Endothelial cell of umbilical vein (primary cell): ENCODE results near the gene TDRD10.

ENCODE experiments used
- POLR2A ChIP-seq: IDR thresholded peaks from 2 replicates; pipeline ENCODE4 v1.6.1; 2012; ENCODE audit warnings: low read depth, mild to moderate bottlenecking, control low read depth, low read length
- TF ChIP-seq, protein P1 (sequence below), 2 donors: IDR thresholded peaks; 1 replicate in 1 of 2; 2 replicates in 1 of 2; pipeline ENCODE4 v1.5.1; 2011; ENCODE audit warnings: low read length in 2 of 2, mild to moderate bottlenecking in 2 of 2, moderate library complexity in 2 of 2, control low read depth in 1 of 2, inconsistent platforms in 1 of 2, low read depth in 1 of 2; ENCODE audit not compliant: insufficient read depth in 1 of 2; ENCODE audit errors: extremely low read depth in 1 of 2

GRCh38 chr1:154527192-154527591 lies 25.2 kb downstream of the TDRD10 start:
- TF ChIP-seq, protein P1, sequence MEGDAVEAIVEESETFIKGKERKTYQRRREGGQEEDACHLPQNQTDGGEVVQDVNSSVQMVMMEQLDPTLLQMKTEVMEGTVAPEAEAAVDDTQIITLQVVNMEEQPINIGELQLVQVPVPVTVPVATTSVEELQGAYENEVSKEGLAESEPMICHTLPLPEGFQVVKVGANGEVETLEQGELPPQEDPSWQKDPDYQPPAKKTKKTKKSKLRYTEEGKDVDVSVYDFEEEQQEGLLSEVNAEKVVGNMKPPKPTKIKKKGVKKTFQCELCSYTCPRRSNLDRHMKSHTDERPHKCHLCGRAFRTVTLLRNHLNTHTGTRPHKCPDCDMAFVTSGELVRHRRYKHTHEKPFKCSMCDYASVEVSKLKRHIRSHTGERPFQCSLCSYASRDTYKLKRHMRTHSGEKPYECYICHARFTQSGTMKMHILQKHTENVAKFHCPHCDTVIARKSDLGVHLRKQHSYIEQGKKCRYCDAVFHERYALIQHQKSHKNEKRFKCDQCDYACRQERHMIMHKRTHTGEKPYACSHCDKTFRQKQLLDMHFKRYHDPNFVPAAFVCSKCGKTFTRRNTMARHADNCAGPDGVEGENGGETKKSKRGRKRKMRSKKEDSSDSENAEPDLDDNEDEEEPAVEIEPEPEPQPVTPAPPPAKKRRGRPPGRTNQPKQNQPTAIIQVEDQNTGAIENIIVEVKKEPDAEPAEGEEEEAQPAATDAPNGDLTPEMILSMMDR (IDR thresholded peaks at IDR 0.05; ENCODE audit: extremely low read depth in 1 of 2, insufficient read depth in 1 of 2, low read depth in 1 of 2, low read length in 2 of 2), result no peak
- no peak for TF ChIP-seq POLR2A
